ENCODE measurements around the gene RALGDS. TPM values are rescaled to one million over a fixed set of nuclear protein-coding genes. Genes with fewer than 3 reads are reported as not detected.
A peak's percentile ranks its signal among the peaks of the same experiment; 100 is the strongest.

Gene RALGDS
- total RNA-seq, 1 experiment from 2014 or later = 24.8 TPM

DNA sequence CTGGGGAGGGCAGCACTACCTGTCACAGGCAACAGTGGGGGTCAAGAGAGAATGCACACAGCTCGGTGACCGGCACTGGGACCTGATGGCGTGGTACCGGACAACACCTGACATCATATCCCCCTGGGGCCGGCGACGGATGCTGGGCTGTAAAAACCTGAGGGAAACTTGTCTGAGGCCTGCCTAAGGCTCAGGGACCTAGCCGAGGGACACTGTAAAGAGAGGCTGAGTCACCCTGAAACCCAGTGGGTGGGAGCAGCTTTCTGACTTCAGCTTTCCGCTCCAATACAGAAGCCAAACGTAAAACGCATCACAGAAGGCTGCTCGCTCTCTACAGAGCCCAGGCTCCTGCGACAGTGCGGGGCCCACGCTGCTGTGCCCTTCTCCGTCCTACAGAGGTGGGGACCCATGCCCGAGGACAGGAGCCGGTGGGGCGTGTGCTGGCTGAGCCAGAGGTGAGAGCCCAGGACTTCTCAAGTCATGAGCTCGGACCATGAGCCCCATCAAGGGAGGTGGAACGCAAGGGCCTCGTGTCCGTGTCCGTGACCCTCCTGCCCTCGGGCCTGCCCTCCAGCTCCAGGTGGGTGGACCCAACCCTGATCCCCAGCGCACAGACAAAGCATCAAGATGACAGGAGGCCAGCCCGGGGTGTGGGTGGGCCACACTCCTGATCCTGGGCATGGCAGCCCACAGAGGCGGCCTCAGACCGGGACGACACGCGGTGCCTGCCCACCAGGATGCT, 5.3 kb downstream of the RALGDS start:
- TF ChIP-seq CTCF (conservative IDR thresholded peaks at IDR 0.05) (no peak), EZH2 (IDR thresholded peaks at IDR 0.05; ENCODE audit: low read depth) (no peak)
- Histone ChIP-seq H3K36me3 (ENCODE audit: low read depth) (no peaks in the 10 kb centered on the region), H3K4me3 (no peak overlapping the region), H4K20me1 (ENCODE audit: insufficient read depth) (peaks cover 54% of the 10 kb centered on the region), H3K9me3 (ENCODE audit: insufficient read depth, low read depth) (no peaks in the 10 kb centered on the region), H3K4me2 (no peak overlapping the region), H2AFZ (no peak overlapping the region), H3K79me2 (ENCODE audit: low read depth) (no peaks in the 10 kb centered on the region), H3K27me3 (ENCODE audit: insufficient read depth, low read depth) (no peaks in the 10 kb centered on the region), H3K27ac (no peak overlapping the region), H3K9me2 (ENCODE audit: insufficient read depth) (no peaks in the 10 kb centered on the region), H3K4me1 (replicated peaks; ENCODE audit: insufficient read depth) (peaks cover 17% of the 10 kb centered on the region), H3F3A (ENCODE audit: insufficient read depth, low read depth) (peaks cover 10% of the 10 kb centered on the region; the same call in 1 of the 2 replicates)
- DNase-seq = no peak
- ChIA-PET CTCF (interaction anchor here (0.6 to 1.8 kb wide), 2 partner anchors 28 to 405 kb away, joined by 3 to 15 read pairs; no protein-coding TSS in a partner anchor), POLR2A (ENCODE audit: unreplicated experiment) (interaction anchor here (0.6 kb wide), 1 partner anchor 611 kb away, joined by 4 read pairs; no protein-coding TSS in a partner anchor)
- intact Hi-C loops (cut with micrococcal nuclease; ENCODE audit: unreplicated experiment) = no loop called here
- BruUV-seq (replicated peaks) = no TSS peak

DNA sequence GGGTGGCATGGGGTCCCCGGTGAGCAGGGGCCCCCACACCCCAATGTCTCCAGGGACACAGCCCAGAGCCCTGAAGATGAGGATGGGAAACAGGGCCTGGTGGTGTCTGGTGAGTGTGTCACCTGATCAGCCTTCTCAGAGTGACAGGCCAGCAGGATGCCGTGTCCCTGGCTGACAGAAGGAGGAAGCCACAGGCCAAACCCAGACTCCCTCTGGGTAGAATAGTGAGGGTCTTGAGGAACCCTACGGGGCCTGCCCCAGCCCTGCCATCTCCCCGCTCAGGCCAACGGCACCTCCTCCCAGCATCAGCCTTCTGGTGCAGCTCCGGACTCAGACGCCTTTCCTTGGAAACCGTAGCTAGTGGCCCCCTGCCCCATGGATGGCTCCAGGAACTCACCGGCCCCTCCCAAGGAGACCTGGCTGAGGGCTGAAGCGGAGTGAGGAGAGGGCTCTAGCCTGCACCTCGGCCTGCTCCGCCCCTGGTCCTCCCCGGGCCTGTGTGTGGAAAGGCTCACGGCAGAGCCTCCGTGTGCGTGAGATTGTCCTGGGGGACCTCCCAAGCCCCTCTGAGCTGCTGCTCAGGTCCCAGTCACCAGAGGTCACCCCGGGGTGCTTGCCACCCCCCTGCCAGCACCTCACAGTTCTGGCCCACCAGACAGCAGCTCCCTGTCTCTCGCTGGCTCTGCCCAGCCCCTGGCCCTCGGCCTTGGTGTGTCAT, 6.0 kb downstream of the RALGDS start:
- Histone ChIP-seq H4K20me1 (ENCODE audit: insufficient read depth) (peaks cover 54% of the 10 kb centered on the region), H3F3A (ENCODE audit: insufficient read depth, low read depth) (peaks cover 10% of the 10 kb centered on the region; the same call in 1 of the 2 replicates), H2AFZ (no peak overlapping the region), H3K9me3 (ENCODE audit: insufficient read depth, low read depth) (no peaks in the 10 kb centered on the region), H3K27ac (no peak overlapping the region), H3K4me2 (peak overlapping the region; percentile 23; the same call in 1 of the 2 replicates), H3K9me2 (ENCODE audit: insufficient read depth) (no peaks in the 10 kb centered on the region), H3K4me3 (no peak overlapping the region), H3K4me1 (replicated peaks; ENCODE audit: insufficient read depth) (peaks cover 15% of the 10 kb centered on the region), H3K27me3 (ENCODE audit: insufficient read depth, low read depth) (no peaks in the 10 kb centered on the region), H3K79me2 (ENCODE audit: low read depth) (no peaks in the 10 kb centered on the region), H3K36me3 (ENCODE audit: low read depth) (no peaks in the 10 kb centered on the region)
- ChIA-PET POLR2A (ENCODE audit: unreplicated experiment) (interaction anchor here (0.6 to 1.0 kb wide), 4 partner anchors 14 to 611 kb away, joined by 3 to 5 read pairs (median 4); no protein-coding TSS in a partner anchor), CTCF (interaction anchor here (1.2 to 1.8 kb wide), 2 partner anchors 19 to 29 kb away, joined by 5 to 15 read pairs; no protein-coding TSS in a partner anchor)
- no TSS peak for BruUV-seq (replicated peaks)
- intact Hi-C loops (cut with micrococcal nuclease; ENCODE audit: unreplicated experiment) = loop anchor here (1.0 kb wide), 2 partner anchors 12 to 20 kb away; no protein-coding TSS in a partner anchor
- no peak for DNase-seq
- TF ChIP-seq CTCF (conservative IDR thresholded peaks at IDR 0.05) (no peak), EZH2 (IDR thresholded peaks at IDR 0.05; ENCODE audit: low read depth) (no peak)

All from PC-9 (cell line).